ENCODE data around the gene COG5.

Gene COG5

GRCh38 chr7:107304636-107305035 lies 259.1 kb downstream of the COG5 start:
- TF ChIP-seq, protein P1, sequence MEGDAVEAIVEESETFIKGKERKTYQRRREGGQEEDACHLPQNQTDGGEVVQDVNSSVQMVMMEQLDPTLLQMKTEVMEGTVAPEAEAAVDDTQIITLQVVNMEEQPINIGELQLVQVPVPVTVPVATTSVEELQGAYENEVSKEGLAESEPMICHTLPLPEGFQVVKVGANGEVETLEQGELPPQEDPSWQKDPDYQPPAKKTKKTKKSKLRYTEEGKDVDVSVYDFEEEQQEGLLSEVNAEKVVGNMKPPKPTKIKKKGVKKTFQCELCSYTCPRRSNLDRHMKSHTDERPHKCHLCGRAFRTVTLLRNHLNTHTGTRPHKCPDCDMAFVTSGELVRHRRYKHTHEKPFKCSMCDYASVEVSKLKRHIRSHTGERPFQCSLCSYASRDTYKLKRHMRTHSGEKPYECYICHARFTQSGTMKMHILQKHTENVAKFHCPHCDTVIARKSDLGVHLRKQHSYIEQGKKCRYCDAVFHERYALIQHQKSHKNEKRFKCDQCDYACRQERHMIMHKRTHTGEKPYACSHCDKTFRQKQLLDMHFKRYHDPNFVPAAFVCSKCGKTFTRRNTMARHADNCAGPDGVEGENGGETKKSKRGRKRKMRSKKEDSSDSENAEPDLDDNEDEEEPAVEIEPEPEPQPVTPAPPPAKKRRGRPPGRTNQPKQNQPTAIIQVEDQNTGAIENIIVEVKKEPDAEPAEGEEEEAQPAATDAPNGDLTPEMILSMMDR (IDR thresholded peaks at IDR 0.05; ENCODE audit: extremely low read depth, missing control alignments), result no peak
- DNase-seq (ENCODE audit: low spot score), result no peak

DNA sequence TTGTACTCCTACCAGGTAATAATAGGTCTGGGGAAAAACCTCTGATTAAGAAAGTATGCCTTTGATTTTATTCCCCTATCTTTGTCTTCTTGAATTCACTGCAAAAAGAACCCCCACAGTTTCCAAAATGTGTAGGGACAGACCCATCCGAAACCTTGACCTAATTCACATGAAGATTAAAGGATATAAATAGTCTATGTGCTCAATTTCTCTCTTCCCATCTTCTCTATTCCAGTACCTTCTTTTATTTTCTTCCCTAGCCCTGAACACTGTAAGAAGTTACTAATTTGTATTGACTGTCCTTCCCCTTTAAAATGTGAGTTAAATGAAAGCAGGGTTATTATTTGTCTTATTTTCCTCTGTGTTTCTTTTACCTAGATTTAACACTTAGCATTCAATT lies 259.7 kb downstream of the COG5 start:
- TF ChIP-seq, protein P1 (IDR thresholded peaks at IDR 0.05; ENCODE audit: extremely low read depth, missing control alignments), result no peak
- no peak for DNase-seq (ENCODE audit: low spot score)

DNA sequence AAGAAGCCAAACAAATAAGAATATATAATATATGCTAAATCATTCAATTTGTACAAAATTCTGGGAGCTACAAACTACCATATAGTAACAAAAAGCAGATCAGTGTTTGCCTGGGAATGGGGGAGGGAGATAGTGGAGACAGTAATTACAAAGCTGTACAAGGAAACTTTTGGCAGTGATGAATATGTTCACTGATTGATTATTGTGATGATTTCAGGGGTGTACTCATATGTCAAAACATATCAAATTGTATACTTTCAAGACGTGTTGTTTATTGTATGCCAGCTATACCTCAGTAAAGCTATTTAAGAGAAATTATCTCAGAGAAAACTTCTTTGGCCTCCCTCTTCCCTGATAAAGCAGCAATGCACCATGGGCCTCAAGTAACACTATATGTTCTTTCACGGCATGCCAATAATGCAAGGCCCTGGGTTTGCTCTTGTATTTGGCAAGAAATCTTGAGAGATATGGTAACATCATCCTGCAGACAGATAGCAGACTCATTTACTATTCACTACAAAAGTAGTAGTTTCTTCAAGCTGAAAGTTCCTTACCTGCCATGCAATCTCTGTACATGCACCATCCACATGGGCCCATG lies 261.4 kb downstream of the COG5 start:
- DNase-seq (ENCODE audit: low spot score), result no peak
- TF ChIP-seq, protein P1 (IDR thresholded peaks at IDR 0.05; ENCODE audit: extremely low read depth, missing control alignments), result no peak

GRCh38 chr7:107294182-107294581 lies 269.5 kb downstream of the COG5 start:
- TF ChIP-seq, protein P1 (IDR thresholded peaks at IDR 0.05; ENCODE audit: extremely low read depth, missing control alignments), result no peak
- DNase-seq (ENCODE audit: low spot score), result no peak

- TF ChIP-seq, protein P1 (IDR thresholded peaks at IDR 0.05; ENCODE audit: extremely low read depth, missing control alignments), result no peak
- DNase-seq (ENCODE audit: low spot score), result no peak
Observed at GRCh38 chr7:107292591-107292990, 271.1 kb downstream of the COG5 start.

DNA sequence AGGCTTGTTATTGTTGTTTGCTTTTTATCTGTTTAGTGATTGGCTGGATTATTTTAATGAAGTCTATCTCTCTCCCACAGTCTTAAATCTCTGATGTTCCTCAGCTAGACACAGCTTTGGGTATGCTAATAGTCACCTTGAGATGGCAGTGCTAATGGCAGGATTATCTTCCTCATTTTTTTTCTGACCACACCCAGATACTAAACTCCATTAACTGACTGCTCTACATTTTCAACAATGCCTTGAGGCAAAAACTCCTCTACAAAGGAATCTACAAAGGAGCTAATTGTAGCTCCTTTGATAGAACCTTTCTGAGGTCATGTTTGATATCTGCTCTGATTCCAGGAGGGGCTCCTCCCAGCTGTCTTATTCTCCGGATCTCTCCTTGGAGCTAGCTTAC lies 272.3 kb downstream of the COG5 start:
- no peak for DNase-seq (ENCODE audit: low spot score)
- TF ChIP-seq, protein P1 (IDR thresholded peaks at IDR 0.05; ENCODE audit: extremely low read depth, missing control alignments), result no peak

GRCh38 chr7:107286751-107287621 lies 276.7 kb downstream of the COG5 start:
- TF ChIP-seq, protein P1 (IDR thresholded peaks at IDR 0.05; ENCODE audit: extremely low read depth, missing control alignments), result no peak
- DNase-seq (ENCODE audit: low spot score), result no peak
